Thymus (tissue), 11 donors: Measurements from ENCODE around the gene ZNF576. TPM values are rescaled to one million over a fixed set of nuclear protein-coding genes. Genes with fewer than 3 reads are reported as not detected.
A peak's percentile ranks its signal among the peaks of the same experiment; 100 is the strongest.

Experiments used
- DNase-seq, 9 donors: peaks; one replicate each; pipeline ENCODE4 v3.0.0-alpha.2; 2013; ENCODE audit warnings: low spot score in 9 of 9, low read depth in 6 of 9, missing footprints in 1 of 9
- H3K27ac ChIP-seq, 2 donors: one replicate each; pipeline ENCODE4 v1.5.1; 2013; ENCODE audit warnings: control low read depth in 1 of 2, low read depth in 1 of 2, low read length in 1 of 2, mild to moderate bottlenecking in 1 of 2, moderate library complexity in 1 of 2
- H3K27me3 ChIP-seq, 2 donors: one replicate each; pipeline ENCODE4 v1.5.1; 2013; ENCODE audit warnings: low read length in 1 of 2; ENCODE audit not compliant: control insufficient read depth in 2 of 2, insufficient read depth in 1 of 2
- H3K36me3 ChIP-seq, 2 donors: one replicate each; pipeline ENCODE4 v1.5.1; 2013; ENCODE audit warnings: low read length in 1 of 2, mild to moderate bottlenecking in 1 of 2, moderate library complexity in 1 of 2; ENCODE audit not compliant: control insufficient read depth in 2 of 2, insufficient read depth in 2 of 2
- H3K4me1 ChIP-seq, 2 donors: one replicate each; pipeline ENCODE4 v1.5.1; 2013; ENCODE audit warnings: low read length in 2 of 2; ENCODE audit not compliant: control insufficient read depth in 2 of 2, insufficient read depth in 2 of 2
- H3K4me3 ChIP-seq, 2 donors: one replicate each; pipeline ENCODE4 v1.5.1; 2013; ENCODE audit warnings: low read length in 2 of 2, control low read depth in 1 of 2, mild to moderate bottlenecking in 1 of 2
- H3K9me3 ChIP-seq, 2 donors: one replicate each; pipeline ENCODE4 v1.5.1; 2013; ENCODE audit warnings: low read length in 1 of 2, mild to moderate bottlenecking in 1 of 2; ENCODE audit not compliant: control insufficient read depth in 2 of 2, insufficient read depth in 1 of 2
- WGBS: extraction: QIAGEN DNeasy Blood & Tissue Kit; methylation state at CpG from one replicate; pipeline ENCODE4 v1.1.7; 2013; 5-methylcytosine and 5-hydroxymethylcytosine counted together
- polyA plus RNA-seq: library from polyadenylated mRNA; stranded (reverse); fragments of 200-250 nt; gene quantifications from one replicate; pipeline ENCODE4 v1.2.3, GENCODE V29; 2013
- total RNA-seq: library from RNA; stranded (reverse); fragments of 120-200 nt; gene quantifications from one replicate; pipeline ENCODE4 v1.2.4, GENCODE V29; 2013
- donor health status: healthy.

The ZNF576 gene
- total and polyA plus RNA-seq, 2 donors = 9.7 to 10.3 TPM

DNA sequence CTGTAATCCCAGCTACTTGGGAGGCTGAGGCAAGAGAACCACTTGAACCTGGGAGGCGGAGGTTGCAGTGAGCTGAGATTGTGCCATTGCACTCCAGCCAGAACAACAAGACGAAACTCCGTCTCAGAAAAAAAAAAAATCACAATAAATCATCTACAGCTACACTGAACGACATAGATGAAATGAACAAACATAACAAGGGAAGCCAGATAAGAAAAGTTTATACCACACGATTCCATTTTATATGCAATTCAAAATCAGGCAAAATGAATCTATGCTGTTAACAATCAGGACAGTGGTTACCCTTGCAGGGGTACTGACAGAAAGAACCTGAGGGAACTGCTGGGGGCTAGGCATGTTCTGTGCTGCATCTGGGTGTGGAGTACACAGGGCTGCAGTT, 26.7 kb upstream of the ZNF576 start:
- Histone ChIP-seq H3K4me3 (no peak overlapping the region), H3K27ac (peak overlapping the region; percentile 40 to 64), H3K27me3 (no peaks in the 10 kb centered on the region), H3K4me1 (peaks cover 7 to 23% of the 10 kb centered on the region in 2 donors), H3K36me3 (peaks cover 4 to 17% of the 10 kb centered on the region in 2 donors), H3K9me3 (no peaks in the 10 kb centered on the region)
- no peak for DNase-seq
- WGBS = 91% methylated on average over 5 of the region's 5 CpGs

DNA sequence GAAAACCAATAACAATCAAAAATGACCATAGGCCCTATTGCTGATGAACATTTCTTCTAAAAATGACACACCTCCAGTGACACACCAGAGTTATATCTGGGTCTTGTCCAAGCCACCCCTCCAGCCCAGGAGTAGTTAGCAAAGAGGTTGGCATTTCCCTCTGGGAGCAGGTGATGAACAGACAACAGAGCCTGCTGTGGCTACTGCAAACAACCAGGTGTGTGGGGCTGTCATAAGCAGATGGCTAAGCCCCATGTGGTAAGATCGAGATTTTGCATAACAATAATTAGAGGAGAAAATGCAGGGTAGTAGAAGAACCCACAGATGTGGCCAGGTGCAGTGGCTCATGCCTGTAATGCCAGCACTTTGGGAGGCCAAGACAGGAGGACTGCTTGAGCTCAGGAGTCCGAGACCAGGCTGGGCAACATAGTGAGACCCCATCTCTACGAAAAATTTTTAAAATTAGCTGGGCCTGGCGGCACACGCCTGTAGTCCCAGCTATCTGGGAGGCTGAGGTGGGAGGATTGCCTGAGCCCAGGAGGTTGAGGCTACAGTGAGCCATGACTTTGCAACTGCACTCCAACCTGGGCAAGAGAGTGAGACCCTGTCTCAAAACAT, 26.1 kb upstream of the ZNF576 start:
- H3K27me3 ChIP-seq = no peaks in the 10 kb centered on the region
- no peak overlapping the region for H3K4me3 ChIP-seq
- H3K27ac ChIP-seq = peak overlapping the region; percentile 52 to 64
- H3K9me3 ChIP-seq = no peaks in the 10 kb centered on the region
- peak in 1 of 9 donors; percentile 52 for DNase-seq
- peaks cover 7 to 24% of the 10 kb centered on the region in 2 donors for H3K4me1 ChIP-seq
- H3K36me3 ChIP-seq = peaks cover 4 to 17% of the 10 kb centered on the region in 2 donors
- 86% methylated on average over 5 of the region's 5 CpGs for WGBS

DNA sequence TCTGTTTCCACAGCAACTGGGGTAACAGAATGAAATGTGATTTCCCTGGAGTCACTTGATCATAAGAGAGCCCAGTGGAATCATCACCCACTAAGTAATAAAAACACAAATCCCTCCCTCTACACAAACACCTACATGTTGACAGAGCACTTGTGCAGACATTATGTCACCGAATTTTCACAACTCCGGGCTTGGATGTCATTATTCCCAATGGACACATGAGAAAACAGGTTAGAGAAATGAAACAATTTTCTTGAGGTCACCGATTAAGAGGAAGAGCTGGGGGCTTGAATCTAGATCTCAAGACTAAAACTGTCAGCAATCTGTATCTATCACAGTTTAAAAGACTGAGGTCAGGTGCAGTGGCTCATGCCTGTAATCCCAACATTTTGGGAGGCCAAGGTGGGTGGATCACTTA, 24.2 kb upstream of the ZNF576 start:
- H3K27ac ChIP-seq = no peak overlapping the region
- no peaks in the 10 kb centered on the region for H3K9me3 ChIP-seq
- no peaks in the 10 kb centered on the region for H3K27me3 ChIP-seq
- no peak for DNase-seq
- H3K4me1 ChIP-seq = peaks cover 11 to 31% of the 10 kb centered on the region in 2 donors
- no peak overlapping the region for H3K4me3 ChIP-seq
- WGBS = 96% methylated on average over 3 of the region's 3 CpGs
- H3K36me3 ChIP-seq = peaks cover 4 to 17% of the 10 kb centered on the region in 2 donors

DNA sequence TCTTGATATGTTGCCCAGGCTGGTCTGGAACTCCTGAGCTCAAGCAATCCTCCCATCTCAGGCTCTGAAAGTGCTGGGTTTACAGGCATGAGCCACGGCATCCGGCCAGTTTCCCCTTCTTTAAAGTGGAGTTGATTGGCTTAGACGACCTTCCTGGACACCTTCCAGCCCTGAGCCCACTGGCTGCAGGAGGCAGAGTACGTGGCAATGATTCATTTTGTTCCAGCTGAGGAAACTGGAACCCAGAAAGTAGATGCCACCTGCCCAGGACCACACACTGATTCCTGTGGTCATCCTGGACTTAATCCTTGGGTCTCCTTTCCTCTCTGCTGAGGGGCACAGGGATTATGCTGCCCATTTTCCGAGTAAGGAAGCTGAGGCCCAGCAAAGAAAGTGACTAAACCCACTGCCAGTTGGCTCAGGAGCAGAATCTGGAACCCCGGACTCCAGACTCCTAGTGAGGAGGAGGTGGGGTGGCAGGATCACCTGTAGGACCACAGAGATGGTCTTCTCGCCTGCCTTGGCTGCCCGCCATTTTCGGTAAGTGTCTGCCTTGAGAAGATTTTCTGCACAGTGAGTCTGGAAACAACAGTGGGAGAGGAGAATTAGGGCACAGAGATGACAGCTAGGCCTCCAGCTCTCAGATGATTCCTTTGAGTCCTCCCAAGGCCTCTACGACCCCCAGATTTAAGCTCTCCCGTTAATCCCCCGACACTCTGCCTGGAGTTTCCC, 21.8 kb upstream of the ZNF576 start:
- Histone ChIP-seq H3K27me3 (no peaks in the 10 kb centered on the region), H3K36me3 (peaks cover 4 to 12% of the 10 kb centered on the region in 2 donors), H3K4me1 (peaks cover 12 to 35% of the 10 kb centered on the region in 2 donors), H3K27ac (peak overlapping the region in 1 of 2 donors; percentile 75), H3K4me3 (peak overlapping the region; percentile 65 to 85), H3K9me3 (no peaks in the 10 kb centered on the region)
- DNase-seq = peak in 1 of 9 donors; percentile 28
- 55% methylated on average over 12 of the region's 12 CpGs for WGBS

DNA sequence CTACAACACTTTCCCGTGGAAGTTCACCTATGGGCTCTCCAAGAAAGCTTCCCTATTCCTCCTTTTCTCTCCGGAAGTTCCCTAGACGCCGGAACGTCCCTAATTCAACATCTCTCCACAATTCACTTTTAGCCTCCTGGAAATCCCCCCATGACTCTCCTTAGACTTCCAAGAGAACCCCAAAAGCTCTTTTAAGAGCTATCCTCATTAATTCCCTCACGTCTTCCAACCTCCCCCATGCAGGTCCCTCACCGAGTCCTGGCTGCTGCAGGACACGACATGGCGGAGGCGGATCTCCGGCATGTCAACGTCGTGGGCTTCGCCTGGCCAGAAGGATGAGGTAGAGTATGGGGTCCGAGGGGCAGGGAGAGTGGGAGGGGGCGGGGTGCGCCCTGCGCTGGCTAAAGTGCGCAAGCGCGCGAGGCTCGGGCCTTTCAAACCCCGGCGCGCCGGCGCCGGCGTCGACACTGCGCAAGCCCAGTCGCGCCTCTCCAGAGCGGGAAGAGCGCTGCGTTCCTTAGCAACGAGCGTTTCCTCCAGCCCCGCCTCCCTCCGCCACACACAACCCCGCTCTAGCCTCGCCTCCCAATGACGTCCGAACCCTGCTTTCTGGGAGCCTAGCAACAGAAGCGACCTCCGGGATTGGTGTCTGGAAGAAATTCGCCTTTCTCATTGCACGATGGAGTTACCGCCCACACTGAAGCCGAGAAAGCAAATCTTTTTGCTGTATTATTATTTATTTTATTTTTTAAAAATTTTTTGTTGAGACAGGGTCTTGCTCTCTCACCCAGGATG, 21.0 kb upstream of the ZNF576 start, which contains the start of the genes PINLYP and XRCC1:
Gene PINLYP (plus strand): TSS at position 646 of the 795 bp plus-strand sequence. CDS start 1,391 bp downstream, outside the sequence.
Gene XRCC1 (minus strand): TSS at position 372 of the 795 bp plus-strand sequence. CDS start 69 bp downstream, at position 303.
- Histone ChIP-seq H3K4me1 (peaks cover 15 to 34% of the 10 kb centered on the region in 2 donors), H3K27ac (peak within 1 kb of the TSS; percentile 80 to 83)

DNA sequence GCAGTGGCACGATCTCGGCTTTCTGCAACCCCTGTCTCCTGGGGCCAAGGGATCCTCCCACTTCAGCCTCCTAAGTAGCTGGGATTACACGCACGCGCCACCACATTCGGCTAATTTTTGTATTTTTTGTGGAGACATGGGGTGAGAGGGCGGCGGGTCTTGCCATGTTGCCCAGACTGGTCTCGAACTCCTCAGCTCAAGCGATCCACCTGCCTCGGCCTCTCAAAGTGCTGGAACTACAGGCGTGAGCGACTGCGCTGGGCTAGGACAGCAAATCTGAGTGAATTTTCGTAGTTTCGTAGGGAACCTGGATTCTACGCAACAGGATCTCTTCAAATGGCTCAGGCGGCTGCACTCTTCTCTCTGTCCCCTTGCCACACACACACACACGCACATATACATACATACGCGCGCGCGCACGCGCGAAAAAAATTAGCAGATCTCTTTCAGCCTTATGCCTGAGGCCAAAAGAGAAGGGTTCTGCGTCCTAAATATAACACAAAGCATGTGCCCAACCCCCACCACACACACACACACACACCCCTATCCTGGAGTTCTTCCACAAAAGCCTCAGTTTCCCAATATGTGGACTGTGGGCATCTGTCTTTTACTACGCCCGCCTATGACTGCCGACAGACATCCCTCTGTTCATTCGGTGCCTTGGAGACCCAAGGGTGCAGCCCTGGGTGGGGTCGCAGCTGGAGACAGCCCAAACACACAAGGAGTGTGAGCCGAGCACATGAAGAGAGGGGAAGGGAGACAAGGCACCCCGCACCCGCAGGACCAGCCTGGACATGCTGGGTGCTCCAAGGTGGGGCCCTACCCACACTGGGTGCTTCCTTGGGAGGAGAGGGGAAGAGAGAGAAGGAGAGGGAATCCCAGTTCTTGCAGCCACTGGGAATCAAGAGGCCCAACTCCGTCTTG, 20.2 kb upstream of the ZNF576 start:
- H3K9me3 ChIP-seq = no peaks in the 10 kb centered on the region
- peak overlapping the region; percentile 10 to 83 for H3K27ac ChIP-seq
- 73% methylated on average over 37 of the region's 37 CpGs for WGBS
- H3K27me3 ChIP-seq = no peaks in the 10 kb centered on the region
- H3K4me3 ChIP-seq = peak overlapping the region; percentile 48 to 65
- H3K36me3 ChIP-seq = peaks cover 4 to 10% of the 10 kb centered on the region in 2 donors
- peaks cover 15 to 37% of the 10 kb centered on the region in 2 donors for H3K4me1 ChIP-seq
- DNase-seq = peak in 1 of 9 donors; percentile 24

More for the DNA sequence above, 21.0 kb upstream of the ZNF576 start, which contains the start of the genes PINLYP and XRCC1:
- WGBS = under 1% methylated on average over 51 of the region's 51 CpGs
- Histone ChIP-seq H3K27me3 (no peaks in the 10 kb centered on the region), H3K9me3 (no peaks in the 10 kb centered on the region), H3K4me3 (peak within 1 kb of the TSS; percentile 65 to 85), H3K36me3 (peaks cover 4 to 12% of the 10 kb centered on the region in 2 donors)
- peak; percentile 94 to 99 (median 97) for DNase-seq

DNA sequence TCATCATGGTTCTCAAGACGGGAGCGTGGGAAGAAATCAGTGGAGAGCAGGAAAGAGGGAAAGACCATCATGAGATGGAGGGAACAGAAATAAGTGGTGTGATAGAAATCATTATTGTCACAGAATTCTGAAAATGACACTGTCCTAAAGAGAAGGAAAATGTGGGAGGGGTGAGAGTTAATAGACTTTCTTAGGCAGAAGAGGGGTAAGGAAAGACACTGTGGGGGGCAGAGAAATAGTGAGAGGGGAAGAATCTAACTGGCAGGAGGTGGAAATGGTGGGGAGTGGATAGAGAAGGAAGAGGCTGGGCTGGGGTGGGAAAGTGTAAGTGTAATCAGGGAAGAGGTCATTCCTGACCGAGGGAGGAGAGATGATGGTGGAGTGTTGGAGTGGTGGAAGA, 17.6 kb upstream of the ZNF576 start:
- Histone ChIP-seq H3K27ac (no peak overlapping the region), H3K9me3 (no peaks in the 10 kb centered on the region), H3K36me3 (no peaks in the 10 kb centered on the region), H3K4me3 (no peak overlapping the region), H3K27me3 (no peaks in the 10 kb centered on the region), H3K4me1 (peaks cover 15 to 43% of the 10 kb centered on the region in 2 donors)
- 98% methylated on average over 3 of the region's 3 CpGs for WGBS
- DNase-seq = no peak

DNA sequence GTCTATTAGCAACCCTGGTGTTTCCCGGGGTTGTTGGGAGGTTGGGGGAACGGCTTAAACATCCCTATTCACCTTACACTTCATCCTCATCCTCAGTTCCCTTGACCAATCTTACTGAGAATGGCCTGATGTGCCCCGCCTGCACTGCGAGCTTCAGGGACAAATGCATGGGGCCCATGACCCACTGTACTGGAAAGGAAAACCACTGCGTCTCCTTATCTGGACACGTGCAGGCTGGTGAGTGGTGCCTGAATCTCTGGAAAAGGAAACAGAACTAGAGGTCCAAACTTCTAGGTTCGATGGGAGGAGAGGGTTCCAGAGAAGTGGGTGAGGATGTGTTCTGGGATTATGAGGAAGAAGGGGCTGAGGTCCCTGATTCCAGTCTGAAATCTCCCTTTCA, 14.9 kb upstream of the ZNF576 start:
- Histone ChIP-seq H3K4me1 (peaks cover 4 to 23% of the 10 kb centered on the region in 2 donors), H3K27me3 (no peaks in the 10 kb centered on the region), H3K36me3 (peaks cover 6 to 12% of the 10 kb centered on the region in 2 donors), H3K4me3 (no peak overlapping the region), H3K9me3 (no peaks in the 10 kb centered on the region), H3K27ac (peak overlapping the region in 1 of 2 donors; percentile 30)
- no peak for DNase-seq
- WGBS = 82% methylated on average over 7 of the region's 7 CpGs
